GM13977 (cell line): Measurements from ENCODE around the gene ELAVL4.

ENCODE experiments used
- DNase-seq: peaks from one replicate; pipeline ENCODE4 v3.0.0; 2012; ENCODE audit warnings: low spot score
- in situ Hi-C: fragments of 300-500 bp; cut with MboI; formaldehyde crosslinking; loops from one replicate; pipeline ENCODE4 v1.12.0; 2022; ENCODE audit warnings: low sequenced_read_pairs, low pct_unique_long_range_greater_than_20kb, mixed read lengths, inconsistent platforms; ENCODE audit not compliant: unreplicated experiment
- TF ChIP-seq, protein P1 (sequence below): IDR thresholded peaks from 2 replicates; pipeline ENCODE4 v1.5.1; 2012; ENCODE audit warnings: mild to moderate bottlenecking, control low read depth; ENCODE audit not compliant: insufficient read depth; ENCODE audit errors: extremely low read depth, missing control alignments

Gene ELAVL4

DNA sequence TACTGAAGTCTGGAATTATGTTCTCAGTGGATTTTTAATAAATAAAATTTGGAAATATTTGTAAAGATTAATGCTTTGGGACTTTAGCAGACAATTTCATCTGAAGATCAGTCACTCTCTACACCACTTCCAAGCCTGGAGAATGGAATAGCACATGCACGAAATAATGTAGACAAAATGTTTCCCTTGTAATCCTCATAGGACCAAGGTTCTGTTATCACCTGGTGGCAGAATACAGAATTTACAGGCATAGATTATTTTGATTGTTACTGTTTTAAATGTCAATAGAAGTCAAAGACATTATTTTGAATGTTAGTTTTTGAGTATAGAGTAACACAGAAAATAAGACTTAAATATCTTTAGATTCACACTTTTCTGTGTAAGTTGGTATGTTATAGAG is 9.1 kb upstream of the ELAVL4 start:
- DNase-seq, result no peak
- in situ Hi-C loops, result no loop called here
- TF ChIP-seq, protein P1, sequence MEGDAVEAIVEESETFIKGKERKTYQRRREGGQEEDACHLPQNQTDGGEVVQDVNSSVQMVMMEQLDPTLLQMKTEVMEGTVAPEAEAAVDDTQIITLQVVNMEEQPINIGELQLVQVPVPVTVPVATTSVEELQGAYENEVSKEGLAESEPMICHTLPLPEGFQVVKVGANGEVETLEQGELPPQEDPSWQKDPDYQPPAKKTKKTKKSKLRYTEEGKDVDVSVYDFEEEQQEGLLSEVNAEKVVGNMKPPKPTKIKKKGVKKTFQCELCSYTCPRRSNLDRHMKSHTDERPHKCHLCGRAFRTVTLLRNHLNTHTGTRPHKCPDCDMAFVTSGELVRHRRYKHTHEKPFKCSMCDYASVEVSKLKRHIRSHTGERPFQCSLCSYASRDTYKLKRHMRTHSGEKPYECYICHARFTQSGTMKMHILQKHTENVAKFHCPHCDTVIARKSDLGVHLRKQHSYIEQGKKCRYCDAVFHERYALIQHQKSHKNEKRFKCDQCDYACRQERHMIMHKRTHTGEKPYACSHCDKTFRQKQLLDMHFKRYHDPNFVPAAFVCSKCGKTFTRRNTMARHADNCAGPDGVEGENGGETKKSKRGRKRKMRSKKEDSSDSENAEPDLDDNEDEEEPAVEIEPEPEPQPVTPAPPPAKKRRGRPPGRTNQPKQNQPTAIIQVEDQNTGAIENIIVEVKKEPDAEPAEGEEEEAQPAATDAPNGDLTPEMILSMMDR, result no peak

DNA sequence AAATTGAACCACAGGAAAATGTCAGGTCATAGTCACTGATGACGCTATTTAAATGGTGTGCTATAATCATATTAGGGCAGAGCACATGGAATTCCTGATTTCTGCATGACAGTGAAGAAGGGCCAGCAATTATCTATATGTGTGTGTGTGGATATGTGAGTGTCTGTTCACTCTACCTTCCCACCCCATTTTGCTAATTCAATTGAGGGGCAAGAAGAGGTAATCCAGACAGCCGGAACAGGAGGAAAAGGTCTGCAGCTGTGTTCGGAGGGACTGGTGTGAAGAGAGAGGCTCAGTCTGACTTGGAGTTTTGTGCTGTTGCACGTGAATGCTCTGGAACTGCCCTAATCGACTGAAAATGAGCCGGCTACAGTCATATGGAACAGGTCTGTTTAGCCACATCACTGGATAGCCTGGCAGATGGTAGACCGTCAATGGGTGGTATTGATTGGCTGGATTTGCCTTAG is 5.1 kb upstream of the ELAVL4 start:
- in situ Hi-C loops, result no loop called here
- TF ChIP-seq, protein P1, result no peak
- no peak for DNase-seq

- DNase-seq, result no peak
- TF ChIP-seq, protein P1, result no peak
- in situ Hi-C loops, result no loop called here
Measured at GRCh38 chr1:50105433-50105832, 3.3 kb upstream of the ELAVL4 start.

- in situ Hi-C loops, result no loop called here
- no peak for DNase-seq
- TF ChIP-seq, protein P1, result no peak
Measured at GRCh38 chr1:50106095-50106761, 2.5 kb upstream of the ELAVL4 start.

GRCh38 chr1:50109116-50109515 is 396 bp downstream of the ELAVL4 start:
- no peak for DNase-seq
- TF ChIP-seq, protein P1, result no peak
- in situ Hi-C loops, result no loop called here

GRCh38 chr1:50109647-50110075 is 941 bp downstream of the ELAVL4 start:
- in situ Hi-C loops, result no loop called here
- TF ChIP-seq, protein P1, result no peak
- DNase-seq, result no peak
